SKM-1 (cell line): ENCODE data around the gene TARS2.

ENCODE experiments used
- DNase-seq: peaks from one replicate; lab custom pipeline; 2025; ENCODE audit not compliant: unreplicated experiment; lab: John Stamatoyannopoulos, UW

Gene TARS2

DNA sequence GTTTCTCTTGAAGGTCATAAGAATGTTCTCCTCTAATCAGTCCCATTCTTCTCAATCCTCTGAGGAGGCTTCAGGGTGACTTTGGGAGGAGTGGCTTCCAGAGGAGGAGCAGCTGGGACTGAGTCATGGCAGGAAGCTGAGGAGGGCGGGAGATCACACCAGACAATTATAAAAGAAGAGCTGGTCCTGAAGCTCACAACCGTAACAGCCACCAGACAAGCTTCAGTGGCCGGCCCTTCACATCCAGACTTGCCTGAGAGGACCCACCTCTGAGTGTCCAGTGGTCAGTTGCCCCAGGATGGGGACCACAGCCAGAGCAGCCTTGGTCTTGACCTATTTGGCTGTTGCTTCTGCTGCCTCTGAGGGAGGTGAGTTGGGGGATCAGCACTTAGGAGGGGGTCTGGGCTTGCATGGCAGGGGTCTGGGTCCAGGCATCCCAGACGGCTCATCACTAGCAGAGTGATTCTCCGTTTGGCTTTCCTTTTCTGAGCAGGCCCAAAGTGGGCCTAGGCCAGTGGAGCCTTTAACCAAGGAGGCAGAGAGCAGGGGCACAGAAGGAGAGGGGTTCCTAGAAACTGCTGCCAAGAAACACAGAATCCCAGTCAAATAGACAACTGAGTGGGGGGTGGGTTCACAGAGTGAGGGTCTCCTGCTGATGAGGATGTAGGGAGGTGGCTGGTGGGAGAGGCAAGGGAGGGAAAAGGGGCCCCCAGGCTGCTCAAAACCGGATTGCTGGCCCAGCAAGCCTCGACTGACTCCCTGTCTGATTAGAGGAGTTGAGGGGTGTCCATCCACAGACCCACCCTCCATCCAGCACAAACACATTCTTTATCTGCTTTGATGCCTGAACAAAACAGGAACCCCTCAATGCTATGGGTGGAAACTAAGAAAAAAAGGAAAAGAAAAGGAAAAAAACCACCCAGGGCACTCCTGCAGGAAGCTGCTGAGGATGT lies 21.0 kb downstream of the TARS2 start, which contains the start of gene ECM1:
ECM1 (plus strand) TSS at position 198 of the 953 bp plus-strand sequence; CDS start at position 299, 101 bp downstream.
- no peak for DNase-seq

DNA sequence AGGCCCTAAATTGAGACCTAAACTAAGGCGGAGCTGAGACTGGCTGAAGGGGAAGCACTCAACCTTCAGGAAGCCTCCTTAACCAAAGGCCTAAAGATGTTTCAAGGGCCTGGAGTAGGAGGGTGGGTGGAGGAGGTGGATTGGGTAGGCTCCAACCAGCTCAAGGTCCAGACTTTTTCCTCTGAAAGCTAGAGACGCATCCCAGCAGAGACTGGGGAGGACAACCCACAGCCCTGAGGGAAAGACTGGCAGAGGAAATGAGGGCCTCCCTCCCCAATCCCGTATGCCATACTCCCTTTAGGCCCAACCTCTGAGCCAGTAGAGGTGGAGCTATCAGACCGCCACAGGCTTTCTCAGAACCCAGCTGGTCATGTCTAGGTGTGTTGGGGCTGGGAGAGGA lies 21.8 kb downstream of the TARS2 start:
- DNase-seq = no peak

DNA sequence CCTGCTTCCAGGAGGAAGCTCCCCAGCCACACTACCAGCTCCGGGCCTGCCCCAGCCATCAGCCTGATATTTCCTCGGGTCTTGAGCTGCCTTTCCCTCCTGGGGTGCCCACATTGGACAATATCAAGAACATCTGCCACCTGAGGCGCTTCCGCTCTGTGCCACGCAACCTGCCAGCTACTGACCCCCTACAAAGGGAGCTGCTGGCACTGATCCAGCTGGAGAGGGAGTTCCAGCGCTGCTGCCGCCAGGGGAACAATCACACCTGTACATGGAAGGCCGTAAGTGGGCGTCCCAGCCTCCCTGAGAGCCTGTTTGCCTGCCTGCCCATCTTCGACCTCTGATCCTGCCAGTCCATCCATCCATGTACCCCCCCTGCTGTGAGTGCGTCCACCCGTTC lies 24.3 kb downstream of the TARS2 start:
- no peak for DNase-seq

DNA sequence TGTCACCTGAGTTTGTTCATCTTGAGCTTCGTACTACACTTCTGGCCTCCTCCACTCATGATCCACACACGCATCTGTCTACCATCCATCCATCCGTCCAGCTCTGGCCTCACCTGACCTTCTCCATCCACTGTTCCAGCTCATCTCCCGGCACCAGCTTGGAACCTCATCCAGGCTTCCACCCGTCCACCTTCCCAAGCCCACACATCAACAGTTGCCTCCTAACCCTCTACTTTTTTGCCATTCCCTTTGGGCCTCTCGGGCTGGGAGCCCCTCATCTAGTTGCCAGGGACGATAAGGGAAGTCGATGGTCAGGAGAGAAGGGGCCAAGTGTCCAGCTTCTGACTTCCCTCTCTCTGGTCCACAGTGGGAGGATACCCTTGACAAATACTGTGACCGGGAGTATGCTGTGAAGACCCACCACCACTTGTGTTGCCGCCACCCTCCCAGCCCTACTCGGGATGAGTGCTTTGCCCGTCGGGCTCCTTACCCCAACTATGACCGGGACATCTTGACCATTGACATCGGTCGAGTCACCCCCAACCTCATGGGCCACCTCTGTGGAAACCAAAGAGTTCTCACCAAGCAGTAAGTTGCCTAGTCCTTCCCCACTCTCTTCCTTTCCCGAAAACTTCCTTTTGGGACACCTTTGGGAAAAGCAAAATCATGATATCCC lies 24.9 kb downstream of the TARS2 start:
- DNase-seq = no peak

DNA sequence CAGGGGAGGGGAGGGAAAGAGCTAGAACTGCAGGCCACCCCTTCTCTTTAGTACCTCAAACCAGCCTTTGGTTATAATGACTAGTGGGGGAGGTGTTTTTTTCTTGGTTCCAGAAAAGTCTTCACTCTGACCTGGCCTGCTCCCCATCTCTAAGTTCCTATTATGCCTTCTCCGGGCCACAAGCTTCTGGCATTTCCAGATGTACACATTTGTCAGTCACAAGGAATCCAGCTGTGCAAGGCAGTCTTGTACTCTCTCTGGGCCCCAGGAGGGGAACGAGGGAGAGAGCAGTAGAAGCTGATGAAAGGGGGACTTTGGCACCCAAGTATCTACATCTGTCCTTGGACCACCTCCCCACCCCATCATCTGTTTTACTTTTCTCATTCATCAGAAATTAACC lies 25.6 kb downstream of the TARS2 start:
- no peak for DNase-seq

DNA sequence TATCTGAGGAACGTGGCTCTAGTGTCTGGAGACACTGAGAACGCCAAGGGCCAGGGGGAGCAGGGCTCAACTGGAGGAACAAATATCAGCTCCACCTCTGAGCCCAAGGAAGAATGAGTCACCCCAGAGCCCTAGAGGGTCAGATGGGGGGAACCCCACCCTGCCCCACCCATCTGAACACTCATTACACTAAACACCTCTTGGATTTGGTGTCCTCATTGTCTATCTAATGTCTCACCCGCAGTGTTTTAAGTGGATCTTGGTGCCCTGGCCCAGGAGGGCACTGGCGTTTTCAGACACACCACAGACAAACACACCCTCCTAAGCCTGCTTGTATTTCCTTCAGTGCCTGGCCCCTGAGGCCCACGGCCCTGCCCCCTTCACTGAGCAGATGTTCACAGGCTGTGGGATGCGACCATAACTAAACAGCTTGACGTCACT lies 26.2 kb downstream of the TARS2 start:
- no peak for DNase-seq

DNA sequence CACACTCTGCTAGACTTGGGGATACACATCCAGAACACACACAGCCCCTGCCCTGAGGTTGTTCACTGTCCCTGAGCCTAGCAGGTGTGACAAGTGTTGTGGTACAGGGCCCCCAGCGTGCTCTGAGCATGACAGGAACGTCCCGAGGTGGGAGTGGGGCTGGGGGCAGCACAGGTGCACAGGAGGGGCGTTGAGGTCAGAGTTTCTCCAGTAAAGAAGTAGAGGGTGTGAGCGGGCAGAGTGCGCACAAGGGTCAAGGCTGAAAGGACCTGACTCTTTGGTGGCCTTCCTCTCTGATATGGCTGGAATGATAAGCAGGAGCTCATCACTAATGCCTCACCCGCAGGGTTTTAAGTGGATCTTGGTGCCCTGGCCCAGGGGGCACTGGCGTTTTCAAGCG lies 27.0 kb downstream of the TARS2 start:
- no peak for DNase-seq

DNA sequence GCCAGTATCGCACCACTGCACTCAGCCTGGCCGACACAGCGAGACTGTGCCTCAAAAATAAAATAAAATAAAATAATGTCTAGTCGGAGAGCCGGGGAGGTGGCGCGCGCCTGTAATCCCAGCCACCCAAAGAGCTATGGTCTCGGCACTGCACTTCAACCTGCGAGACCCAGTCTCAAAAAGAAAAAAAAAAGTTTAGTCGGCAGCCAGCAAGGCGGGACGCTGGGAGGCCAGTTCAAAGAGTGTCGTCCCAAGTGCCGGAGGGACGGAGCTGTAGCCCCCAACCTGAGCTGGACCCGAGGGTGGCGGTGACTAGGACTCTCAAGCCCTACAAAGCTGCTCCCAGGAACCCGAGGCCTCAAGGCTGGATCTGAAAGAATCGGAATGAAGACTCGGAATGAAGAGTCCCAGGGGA lies 27.7 kb downstream of the TARS2 start:
- DNase-seq = no peak

DNA sequence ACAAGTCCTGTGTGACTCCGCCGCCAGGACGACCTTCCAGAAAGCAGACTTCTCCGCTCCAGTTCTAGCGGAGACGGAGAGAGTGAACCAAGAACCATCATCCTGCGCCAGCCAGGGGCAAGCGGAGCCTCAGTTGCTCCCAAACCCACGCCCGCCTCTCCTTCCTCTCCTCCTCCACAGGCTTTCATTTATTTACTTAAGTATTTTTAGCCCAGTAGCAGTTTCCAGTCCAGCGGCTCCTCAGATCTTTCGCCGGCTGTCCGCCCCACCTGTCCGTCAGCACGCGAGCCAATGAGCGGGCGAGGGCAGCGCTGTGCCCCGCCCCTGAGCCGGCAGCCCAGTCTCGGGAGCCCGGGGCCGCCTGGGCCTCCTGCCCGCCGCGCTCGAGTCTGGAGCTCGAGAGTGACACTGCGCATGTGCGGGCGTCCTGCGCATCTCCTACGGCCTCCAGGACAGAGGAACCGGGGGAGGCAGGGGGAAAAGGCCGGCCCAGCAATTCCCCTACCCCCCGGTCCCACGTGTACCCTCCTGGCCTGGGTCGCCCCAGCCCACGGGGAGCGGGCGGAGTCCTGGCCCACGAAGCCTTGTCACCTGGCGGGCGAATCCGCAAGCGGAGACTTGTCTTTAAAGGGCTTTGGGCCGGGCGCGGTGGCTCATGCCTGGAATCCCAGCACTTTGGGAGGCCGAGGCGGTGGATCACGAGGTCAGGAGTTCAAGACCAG lies 28.3 kb downstream of the TARS2 start, which contains the start of gene FALEC:
FALEC (plus strand) TSS at position 425 of the 722 bp plus-strand sequence.
- DNase-seq = peak; percentile 99

DNA sequence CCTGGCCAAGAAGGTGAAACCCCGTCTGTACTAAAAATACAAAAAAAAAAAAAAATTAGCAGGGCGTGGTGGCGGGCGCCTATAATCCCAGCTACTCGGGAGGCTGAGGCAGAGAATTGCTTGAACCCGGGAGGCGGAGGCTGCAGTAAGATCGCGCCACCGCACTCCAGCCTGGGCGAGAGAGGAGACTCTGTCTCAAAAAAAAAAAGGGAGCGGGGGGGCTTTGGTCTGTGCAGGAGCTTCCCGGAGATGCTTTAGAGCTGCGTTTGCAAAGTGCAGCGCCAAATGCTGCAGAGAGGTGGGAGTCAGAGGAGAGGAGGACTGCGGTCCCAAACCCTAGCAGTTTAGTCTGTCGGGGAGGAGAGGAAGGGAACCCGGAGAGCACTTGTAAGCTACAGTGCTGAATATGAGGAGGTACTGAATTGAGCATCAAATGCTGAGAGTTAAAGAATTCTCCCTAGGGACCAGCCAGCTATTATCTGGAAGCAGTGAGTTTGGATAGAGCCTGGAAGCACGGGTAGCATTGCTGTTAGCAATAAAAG lies 28.9 kb downstream of the TARS2 start:
- no peak for DNase-seq

DNA sequence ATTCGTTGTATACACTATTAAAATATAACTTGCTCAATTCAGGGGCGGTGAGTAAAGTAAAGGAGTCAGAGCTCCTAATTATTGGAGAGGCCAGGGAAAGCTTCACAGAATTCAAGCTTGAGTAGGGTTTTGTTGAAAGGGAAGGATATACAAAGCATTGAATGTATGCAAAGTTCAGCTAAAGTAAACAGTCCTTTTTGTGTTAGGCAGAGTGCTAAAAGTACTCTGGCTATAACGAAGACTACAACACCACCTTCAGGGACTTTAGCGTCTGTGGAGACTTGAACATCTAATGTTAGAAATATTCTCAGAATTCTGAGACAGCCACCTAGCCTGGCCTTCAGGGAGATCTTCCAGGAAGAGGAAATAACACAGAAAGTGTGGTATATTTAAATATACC lies 29.4 kb downstream of the TARS2 start:
- no peak for DNase-seq

DNA sequence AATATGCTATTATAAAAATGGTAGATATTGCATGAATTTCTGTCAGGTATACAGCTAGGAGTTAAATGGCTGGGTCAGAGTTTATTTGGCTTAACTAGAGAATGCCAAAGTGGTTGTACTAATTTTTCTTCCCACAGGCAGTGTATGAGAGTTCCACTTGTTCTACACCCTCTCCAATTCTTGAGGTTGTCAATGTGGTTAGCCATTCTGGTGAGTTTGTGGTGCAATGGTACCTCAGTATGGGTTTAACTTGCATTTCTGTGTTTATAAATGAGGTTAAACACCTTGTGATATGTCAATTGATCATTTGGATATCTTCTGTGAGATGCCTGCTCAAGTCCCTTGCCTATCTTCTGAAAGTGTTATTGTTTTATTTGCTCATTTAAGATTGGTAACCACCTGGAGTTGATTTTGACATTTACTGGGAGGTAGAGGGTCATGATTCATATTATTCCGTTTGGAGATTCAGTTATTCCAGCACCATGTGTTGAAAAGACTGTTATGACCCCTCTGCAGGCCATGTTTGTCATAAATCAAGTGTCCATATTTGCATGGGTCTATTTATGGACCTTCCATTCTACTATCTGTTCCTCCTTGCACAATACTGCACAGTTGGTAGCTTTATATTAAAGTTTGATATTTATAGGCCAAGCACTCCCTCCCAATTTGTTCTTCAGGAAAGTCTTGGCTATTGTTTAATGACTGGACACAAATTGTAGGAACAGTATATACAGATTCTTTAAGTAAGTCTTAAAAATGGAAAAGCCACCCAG lies 34.2 kb downstream of the TARS2 start:
- no peak for DNase-seq

DNA sequence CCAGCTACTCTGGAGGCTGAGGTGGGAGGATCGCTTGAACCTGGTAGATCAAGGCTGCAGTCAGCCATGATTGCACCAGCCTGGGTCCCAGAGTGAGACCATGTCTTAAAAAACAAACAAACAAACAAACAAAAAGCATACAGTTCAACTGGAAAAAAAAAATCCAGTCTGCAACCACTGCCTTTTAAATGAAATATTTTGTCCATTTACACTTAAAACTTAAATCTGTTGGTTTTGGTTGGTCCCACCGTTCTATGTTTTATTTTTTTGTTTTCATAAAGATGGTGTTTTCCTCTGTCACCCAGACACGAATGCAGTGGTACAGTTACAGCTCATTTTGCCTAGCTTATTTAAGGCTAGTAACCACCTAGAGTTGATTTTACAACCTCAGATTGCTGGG lies 38.1 kb downstream of the TARS2 start:
- no peak for DNase-seq

DNA sequence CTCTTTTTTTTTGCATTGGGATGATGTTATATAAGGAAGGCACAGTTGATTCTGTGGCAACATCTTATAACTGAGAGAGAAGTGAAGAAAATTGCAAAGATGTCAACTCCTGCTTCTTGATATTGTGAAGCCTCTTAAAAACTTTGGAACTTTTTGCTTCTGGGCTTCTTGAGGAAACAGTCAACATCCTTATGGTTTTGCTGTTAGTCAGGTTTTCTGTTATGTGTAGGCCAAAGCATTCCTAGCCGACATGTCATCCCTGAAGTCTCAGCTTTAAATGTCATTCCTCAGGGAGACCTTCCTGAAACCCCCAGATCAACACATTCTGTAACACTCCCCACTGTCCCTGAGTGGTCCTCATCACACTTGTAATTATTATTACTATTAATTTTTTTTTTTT lies 41.0 kb downstream of the TARS2 start:
- no peak for DNase-seq

DNA sequence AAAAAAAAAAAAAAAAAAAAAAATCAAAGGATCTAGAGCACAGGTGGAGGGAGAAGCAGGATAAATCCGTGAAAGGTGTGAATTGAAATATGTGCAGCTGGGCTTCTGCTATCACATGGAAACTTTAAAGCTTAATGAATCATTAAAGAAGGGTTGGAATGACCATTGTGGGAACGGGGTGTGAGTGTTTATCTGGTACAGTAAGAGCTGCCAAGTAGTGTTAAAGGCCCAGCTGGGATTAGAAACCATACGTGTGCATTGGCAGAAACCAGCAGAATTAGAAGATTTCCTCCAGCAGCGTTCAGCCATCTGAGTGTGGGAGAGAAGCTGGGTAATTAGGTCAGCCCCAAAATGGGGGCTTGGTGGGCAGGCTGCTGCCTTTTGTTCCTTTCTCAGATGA lies 41.8 kb downstream of the TARS2 start:
- no peak for DNase-seq

DNA sequence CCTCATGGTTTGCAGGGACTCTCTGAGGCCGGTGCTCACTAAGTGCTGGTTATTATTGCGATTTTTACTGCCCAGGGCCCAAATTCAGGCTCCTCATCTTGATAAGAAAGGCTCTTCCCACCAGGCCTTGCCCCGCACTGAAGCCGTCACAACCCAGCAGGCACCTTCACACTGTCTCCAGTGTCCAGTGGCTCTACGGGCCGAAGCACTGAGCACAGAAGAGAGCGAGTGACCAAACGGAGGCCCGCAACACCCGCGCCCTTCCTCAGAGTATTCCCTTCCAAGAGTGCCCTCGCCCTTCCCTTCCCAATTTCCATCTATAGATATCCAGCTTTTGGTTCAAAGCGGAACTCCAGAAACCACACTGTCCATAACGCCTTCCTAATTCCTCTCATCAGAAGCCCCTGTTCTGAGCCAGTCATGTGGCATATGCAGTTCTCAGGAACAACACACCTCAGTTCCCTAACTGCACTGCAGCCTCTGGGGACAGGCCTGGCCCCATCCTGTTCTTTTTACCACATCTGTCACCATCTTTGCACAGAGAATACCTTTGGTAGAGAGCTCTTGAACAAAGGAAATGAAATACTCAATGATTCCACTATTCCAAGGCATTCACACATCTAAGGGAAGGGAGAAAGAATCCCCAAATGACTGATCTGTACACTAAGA lies 43.4 kb downstream of the TARS2 start:
- DNase-seq = no peak

DNA sequence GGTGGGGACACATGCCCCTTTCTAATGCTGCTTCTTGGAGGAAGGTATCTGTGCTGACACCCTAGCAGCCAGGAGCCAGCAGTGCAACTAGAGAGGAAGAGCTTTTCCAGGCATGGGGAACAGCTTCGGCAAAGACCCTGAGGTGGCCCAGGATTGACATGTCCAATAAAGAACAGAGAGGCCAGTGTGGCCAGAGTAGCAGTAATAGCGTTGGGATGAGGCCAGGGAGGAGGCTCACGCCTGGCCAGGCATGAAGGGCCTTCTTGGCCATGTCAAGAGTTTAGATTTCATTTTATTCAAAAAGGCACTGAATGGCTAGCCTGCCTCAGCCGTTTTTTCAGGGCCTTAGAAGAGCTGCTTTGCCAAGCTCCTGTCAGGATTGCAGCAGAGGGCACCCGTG lies 45.6 kb downstream of the TARS2 start:
- no peak for DNase-seq

DNA sequence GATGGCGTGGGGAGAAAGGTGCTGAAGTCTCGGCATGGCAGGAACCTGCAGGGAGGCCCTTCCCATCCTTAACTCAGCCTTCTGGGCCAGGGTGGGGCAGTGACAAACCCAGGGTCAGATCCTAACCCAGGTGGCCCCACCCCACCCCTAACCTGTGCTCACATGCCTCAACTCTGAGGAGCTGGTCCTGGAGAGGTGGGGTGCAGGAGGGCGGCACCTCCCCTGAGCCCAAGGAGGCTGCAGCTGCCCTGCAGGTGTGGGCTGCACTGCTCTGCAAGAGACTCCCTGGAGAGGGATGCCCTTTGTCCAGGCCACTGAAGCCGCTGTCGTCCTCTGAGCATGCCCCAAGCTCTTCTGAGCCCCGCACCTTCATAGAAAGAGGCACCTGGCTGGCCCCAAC lies 46.8 kb downstream of the TARS2 start:
- no peak for DNase-seq

DNA sequence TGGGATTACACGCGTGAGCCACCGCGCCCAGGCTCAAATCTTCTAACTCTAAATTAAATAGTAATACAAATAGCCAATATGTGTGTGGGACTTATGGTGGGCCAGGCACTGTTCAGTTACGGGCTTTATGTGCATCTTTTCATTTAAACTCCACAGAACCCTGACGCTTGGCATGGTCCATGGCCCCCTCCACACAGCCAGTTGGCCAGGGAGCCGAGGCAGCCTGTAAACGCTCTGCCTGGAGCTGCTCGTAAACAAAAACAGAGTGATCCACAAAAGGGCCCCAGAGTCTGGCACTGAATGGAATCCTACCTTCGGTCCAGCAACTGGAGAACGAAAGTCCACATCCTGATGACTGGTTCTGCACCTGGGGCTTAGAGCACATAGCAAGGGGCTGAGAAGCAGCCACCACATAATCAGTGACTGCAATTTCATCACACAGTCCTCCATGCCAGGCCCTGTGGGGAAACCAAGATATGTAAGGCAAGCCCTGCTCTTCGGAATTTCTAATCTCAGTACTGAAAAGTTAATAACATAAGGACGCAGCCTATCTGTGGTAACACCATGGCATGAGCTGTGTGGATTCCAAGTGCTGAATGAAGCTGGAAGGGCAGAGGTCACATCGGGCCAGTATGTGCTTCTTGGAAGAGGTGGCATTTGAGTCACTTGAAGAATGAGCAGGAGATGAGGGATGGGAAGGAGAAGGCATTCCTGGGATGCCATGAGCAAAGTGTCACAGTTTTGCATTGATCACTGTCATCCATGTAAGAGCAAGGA lies 48.5 kb downstream of the TARS2 start:
- DNase-seq = no peak
